ENCODE data around the gene GLDN. TPM values are rescaled to one million over a fixed set of nuclear protein-coding genes. Genes with fewer than 3 reads are reported as not detected.

Gene GLDN
- not detected in 2 replicates for total RNA-seq
- long read RNA-seq, result 0 reads

DNA sequence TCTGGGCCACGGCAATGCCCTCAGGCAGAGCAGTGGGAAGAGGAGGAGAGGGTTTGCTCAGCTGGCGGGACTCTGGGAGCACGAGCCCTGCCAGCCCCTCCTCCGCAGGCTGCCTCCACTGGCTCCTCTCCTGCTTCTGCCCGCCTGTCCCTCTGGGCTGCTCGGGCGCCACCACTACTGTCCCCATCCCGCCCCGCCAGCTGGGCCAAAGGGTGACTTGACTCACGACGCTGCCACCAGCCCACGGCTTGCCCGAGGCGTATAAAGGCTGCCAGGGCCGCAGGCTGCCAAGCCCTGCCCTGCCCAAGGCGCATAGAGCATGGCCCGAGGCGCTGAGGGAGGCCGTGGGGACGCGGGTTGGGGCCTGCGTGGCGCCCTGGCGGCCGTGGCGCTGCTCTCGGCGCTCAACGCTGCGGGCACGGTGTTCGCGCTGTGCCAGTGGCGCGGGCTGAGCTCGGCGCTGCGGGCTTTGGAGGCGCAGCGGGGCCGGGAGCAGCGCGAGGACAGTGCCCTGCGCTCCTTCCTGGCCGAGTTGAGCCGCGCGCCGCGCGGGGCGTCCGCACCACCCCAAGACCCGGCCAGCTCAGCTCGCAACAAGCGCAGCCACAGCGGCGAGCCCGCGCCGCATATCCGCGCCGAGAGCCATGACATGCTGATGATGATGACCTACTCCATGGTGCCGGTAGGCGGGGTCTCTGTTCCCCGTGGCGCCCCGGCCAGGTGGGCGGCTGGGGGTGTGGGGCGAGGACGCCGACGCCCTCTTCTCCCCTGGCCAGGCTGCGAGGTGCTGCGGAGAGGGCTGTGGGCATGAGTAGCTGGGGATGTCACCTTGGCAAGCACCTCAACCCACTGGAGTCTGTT, at the start of gene GLDN:
Gene GLDN (plus strand): TSS at position 290 of the 861 bp plus-strand sequence. CDS start 30 bp downstream, at position 320.
- Mint-ChIP-seq H3K27me3 (ENCODE audit: unreplicated experiment) (peaks cover 45% of the 10 kb centered on the region), H3K4me3 (ENCODE audit: unreplicated experiment) (no peak within 1 kb of the TSS)
- DNase-seq (ENCODE audit: extremely low spot score, unreplicated experiment), result no peak

DNA sequence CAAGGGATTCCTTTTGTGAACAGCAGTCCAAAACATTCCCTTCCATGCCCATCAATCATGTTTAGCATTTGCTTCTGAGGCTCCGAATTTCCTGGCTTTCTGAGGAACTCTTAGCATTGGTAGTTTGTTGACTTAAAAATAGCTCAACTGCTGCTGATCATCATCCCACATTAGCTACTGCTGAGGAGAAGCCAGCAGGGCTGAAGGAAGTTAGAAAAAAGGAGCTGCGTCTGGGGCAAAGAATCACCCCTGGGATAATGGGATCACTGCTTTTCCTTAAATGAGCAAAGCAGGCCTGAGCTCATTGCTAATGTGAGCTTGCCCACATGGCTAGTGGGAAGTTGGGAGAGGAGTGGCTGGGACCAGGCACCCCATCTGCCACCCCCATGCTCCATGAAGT, 42.8 kb upstream of the GLDN start:
- no peak overlapping the region for H3K27ac Mint-ChIP-seq (ENCODE audit: unreplicated experiment)
- DNase-seq (ENCODE audit: extremely low spot score, unreplicated experiment), result no peak
- no peaks in the 10 kb centered on the region for H3K36me3 Mint-ChIP-seq (ENCODE audit: unreplicated experiment)
- no peaks in the 10 kb centered on the region for H3K4me1 Mint-ChIP-seq (ENCODE audit: unreplicated experiment)
- TF ChIP-seq, protein P1, sequence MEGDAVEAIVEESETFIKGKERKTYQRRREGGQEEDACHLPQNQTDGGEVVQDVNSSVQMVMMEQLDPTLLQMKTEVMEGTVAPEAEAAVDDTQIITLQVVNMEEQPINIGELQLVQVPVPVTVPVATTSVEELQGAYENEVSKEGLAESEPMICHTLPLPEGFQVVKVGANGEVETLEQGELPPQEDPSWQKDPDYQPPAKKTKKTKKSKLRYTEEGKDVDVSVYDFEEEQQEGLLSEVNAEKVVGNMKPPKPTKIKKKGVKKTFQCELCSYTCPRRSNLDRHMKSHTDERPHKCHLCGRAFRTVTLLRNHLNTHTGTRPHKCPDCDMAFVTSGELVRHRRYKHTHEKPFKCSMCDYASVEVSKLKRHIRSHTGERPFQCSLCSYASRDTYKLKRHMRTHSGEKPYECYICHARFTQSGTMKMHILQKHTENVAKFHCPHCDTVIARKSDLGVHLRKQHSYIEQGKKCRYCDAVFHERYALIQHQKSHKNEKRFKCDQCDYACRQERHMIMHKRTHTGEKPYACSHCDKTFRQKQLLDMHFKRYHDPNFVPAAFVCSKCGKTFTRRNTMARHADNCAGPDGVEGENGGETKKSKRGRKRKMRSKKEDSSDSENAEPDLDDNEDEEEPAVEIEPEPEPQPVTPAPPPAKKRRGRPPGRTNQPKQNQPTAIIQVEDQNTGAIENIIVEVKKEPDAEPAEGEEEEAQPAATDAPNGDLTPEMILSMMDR (IDR thresholded peaks at IDR 0.05), result no peak
- no peaks in the 10 kb centered on the region for H3K9me3 Mint-ChIP-seq (ENCODE audit: unreplicated experiment)
- H3K27me3 Mint-ChIP-seq (ENCODE audit: unreplicated experiment), result peaks cover 26% of the 10 kb centered on the region
- H3K4me3 Mint-ChIP-seq (ENCODE audit: unreplicated experiment), result no peak overlapping the region

More for the DNA sequence above, at the start of gene GLDN:
- TF ChIP-seq, protein P1 (IDR thresholded peaks at IDR 0.05), result no peak
- Mint-ChIP-seq H3K9me3 (ENCODE audit: unreplicated experiment) (no peaks in the 10 kb centered on the region), H3K27ac (ENCODE audit: unreplicated experiment) (no peak within 1 kb of the TSS), H3K36me3 (ENCODE audit: unreplicated experiment) (no peaks in the 10 kb centered on the region), H3K4me1 (ENCODE audit: unreplicated experiment) (peaks cover 2% of the 10 kb centered on the region)

DNA sequence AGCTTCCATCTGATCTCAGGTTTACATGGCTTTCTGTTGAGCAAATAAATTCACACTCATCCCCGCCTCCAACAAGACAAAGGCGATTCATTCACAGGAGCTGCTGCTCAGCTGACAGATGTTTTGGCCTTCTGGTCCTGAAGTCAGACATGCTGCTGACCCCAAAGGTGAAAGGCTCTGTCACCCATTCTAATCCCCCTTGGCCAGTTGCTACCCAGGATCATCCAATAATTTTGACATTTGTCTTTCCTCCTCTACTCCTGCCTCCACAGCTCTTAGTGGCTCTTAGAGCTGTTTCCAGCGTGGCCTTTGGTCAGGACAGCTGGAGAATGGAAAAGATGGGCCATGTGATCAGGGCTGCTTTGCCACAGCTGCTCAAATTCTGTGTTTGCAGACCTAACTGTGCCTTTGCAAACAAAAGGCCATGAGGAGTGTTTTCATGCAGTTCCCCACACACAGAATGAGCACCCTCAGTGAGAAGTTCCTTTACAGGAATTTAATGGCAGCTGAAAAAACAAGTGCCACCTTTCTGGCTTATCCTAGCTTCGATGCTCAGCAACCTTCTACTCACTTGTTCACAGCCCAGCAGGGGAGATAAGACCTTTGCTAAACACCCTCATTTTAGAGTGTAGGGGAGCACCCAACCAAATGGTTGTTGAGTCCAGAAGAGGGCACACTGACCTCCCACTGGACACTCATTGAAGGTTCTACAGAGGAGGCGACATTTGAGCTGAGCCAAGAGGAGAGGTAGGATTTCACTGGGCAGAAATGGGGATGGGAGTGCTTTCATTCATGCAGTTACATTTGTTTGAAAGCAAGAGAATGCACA, 42.1 kb upstream of the GLDN start:
- Mint-ChIP-seq H3K27me3 (ENCODE audit: unreplicated experiment) (peaks cover 31% of the 10 kb centered on the region), H3K27ac (ENCODE audit: unreplicated experiment) (no peak overlapping the region), H3K9me3 (ENCODE audit: unreplicated experiment) (no peaks in the 10 kb centered on the region)

DNA sequence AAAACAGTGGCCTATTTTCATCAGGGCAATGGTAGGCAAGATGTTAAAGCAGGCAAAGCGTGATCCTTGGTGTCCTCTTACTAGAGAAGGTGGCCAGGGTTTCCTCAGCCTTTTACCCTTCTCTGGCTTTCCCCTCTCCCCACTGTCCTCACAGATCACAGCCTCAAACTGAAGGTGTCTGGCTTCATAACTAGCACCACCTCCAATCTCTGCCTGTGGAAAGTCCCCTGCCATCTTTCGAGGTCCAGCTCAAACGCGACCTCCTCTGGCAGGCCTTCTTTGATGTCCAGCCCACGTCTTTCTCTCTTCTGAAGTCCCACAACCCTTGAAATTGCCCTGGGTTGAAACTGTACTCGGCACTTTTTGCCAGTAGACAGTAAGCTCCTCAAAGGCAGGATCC, 39.0 kb upstream of the GLDN start:
- Mint-ChIP-seq H3K36me3 (ENCODE audit: unreplicated experiment) (no peaks in the 10 kb centered on the region), H3K27ac (ENCODE audit: unreplicated experiment) (no peak overlapping the region), H3K4me3 (ENCODE audit: unreplicated experiment) (no peak overlapping the region), H3K27me3 (ENCODE audit: unreplicated experiment) (peaks cover 28% of the 10 kb centered on the region), H3K4me1 (ENCODE audit: unreplicated experiment) (no peaks in the 10 kb centered on the region), H3K9me3 (ENCODE audit: unreplicated experiment) (no peaks in the 10 kb centered on the region)
- DNase-seq (ENCODE audit: extremely low spot score, unreplicated experiment), result no peak
- TF ChIP-seq, protein P1 (IDR thresholded peaks at IDR 0.05), result no peak

More for the DNA sequence above, 42.1 kb upstream of the GLDN start:
- no peak overlapping the region for H3K4me3 Mint-ChIP-seq (ENCODE audit: unreplicated experiment)
- no peak for DNase-seq (ENCODE audit: extremely low spot score, unreplicated experiment)
- no peaks in the 10 kb centered on the region for H3K4me1 Mint-ChIP-seq (ENCODE audit: unreplicated experiment)
- H3K36me3 Mint-ChIP-seq (ENCODE audit: unreplicated experiment), result no peaks in the 10 kb centered on the region
- TF ChIP-seq, protein P1 (IDR thresholded peaks at IDR 0.05), result no peak

All from osteocyte (in vitro differentiated cells).